HepG2 (cell line): ENCODE results near the gene PPP2R5D. TPM values are rescaled to one million over a fixed set of nuclear protein-coding genes. Genes with fewer than 3 reads are reported as not detected.

Experiments
- ADNP ChIP-seq: sonication (generic); formaldehyde crosslinking; IDR thresholded peaks from 2 replicates; pipeline ENCODE4 v1.4.0; 2020; ENCODE audit warnings: missing genetic modification reagents
- ARHGAP35 ChIP-seq: sonication (generic); formaldehyde crosslinking; IDR thresholded peaks from 2 replicates; pipeline ENCODE4 v1.9.0; 2022; ENCODE audit warnings: mild to moderate bottlenecking, inconsistent platforms, moderate library complexity, missing genetic modification reagents, borderline replicate concordance
- EHMT2 ChIP-seq: fragments of 200-600 bp; sonication (generic); IDR thresholded peaks from 2 replicates; pipeline ENCODE4 v1.7.0; 2017; ENCODE audit warnings: antibody characterized with exemption, low read depth, low read length, borderline replicate concordance
- FOSL1 ChIP-seq: sonication (generic); formaldehyde crosslinking; IDR thresholded peaks from 2 replicates; pipeline ENCODE4 v1.9.0; 2021; ENCODE audit warnings: missing genetic modification reagents, borderline replicate concordance
- JUN ChIP-seq: sonication (generic); formaldehyde crosslinking; IDR thresholded peaks from 2 replicates; pipeline ENCODE4 v1.4.0; 2020; ENCODE audit warnings: mild to moderate bottlenecking, missing genetic modification reagents
- MTF1 ChIP-seq: sonication (generic); formaldehyde crosslinking; IDR thresholded peaks from 2 replicates; pipeline ENCODE4 v1.5.0; 2020; ENCODE audit warnings: missing genetic modification reagents
- MTF2 ChIP-seq: sonication (generic); formaldehyde crosslinking; IDR thresholded peaks from 2 replicates; pipeline ENCODE4 v1.5.0; 2020; ENCODE audit warnings: missing genetic modification reagents, borderline replicate concordance
- NFATC3 ChIP-seq: sonication (generic); formaldehyde crosslinking; IDR thresholded peaks from 2 replicates; pipeline ENCODE4 v1.5.1; 2020; ENCODE audit warnings: mild to moderate bottlenecking, missing genetic modification reagents
- PAX8 ChIP-seq: sonication (generic); formaldehyde crosslinking; IDR thresholded peaks from 2 replicates; pipeline ENCODE4 v1.8.0; 2022; ENCODE audit warnings: mild to moderate bottlenecking, missing genetic modification reagents, borderline replicate concordance
- RAD21 ChIP-seq: fragments of 450-650 bp; formaldehyde crosslinking; IDR thresholded peaks from 2 replicates; pipeline ENCODE4 v1.5.0; 2020; ENCODE audit warnings: mild to moderate bottlenecking
- RFXAP ChIP-seq: sonication (generic); formaldehyde crosslinking; IDR thresholded peaks from 2 replicates; pipeline ENCODE4 v1.4.0; 2020; ENCODE audit warnings: missing genetic modification reagents, borderline replicate concordance
- SMYD3 ChIP-seq: sonication (generic); formaldehyde crosslinking; IDR thresholded peaks from 2 replicates; pipeline ENCODE4 v1.8.1; 2023; ENCODE audit warnings: mild to moderate bottlenecking, missing genetic modification reagents
- SUZ12 ChIP-seq: fragments of 150-350 bp; IDR thresholded peaks from 2 replicates; pipeline ENCODE4 v1.6.1; 2014; ENCODE audit warnings: low read depth, low read length
- TFDP2 ChIP-seq: sonication (generic); formaldehyde crosslinking; IDR thresholded peaks from 2 replicates; pipeline ENCODE4 v1.4.0; 2020; ENCODE audit warnings: missing genetic modification reagents
- U2AF1 ChIP-seq: fragments of 200-400 bp; formaldehyde crosslinking; optimal IDR thresholded peaks from 2 replicates; pipeline ENCODE3; 2017; ENCODE audit warnings: mild to moderate bottlenecking, low read depth, low read length
- ZBTB33 ChIP-seq: sonication (generic); formaldehyde crosslinking; IDR thresholded peaks from 2 replicates; pipeline ENCODE4 v1.4.0; 2020; ENCODE audit warnings: missing genetic modification reagents
- ZFP1 ChIP-seq: IDR thresholded peaks from 2 replicates; pipeline ENCODE4 v1.6.1; 2016
- ZNF124 ChIP-seq: sonication (generic); formaldehyde crosslinking; IDR thresholded peaks from 2 replicates; pipeline ENCODE4 v1.4.0; 2020; ENCODE audit warnings: missing genetic modification reagents
- ZNF207 ChIP-seq: fragments of 450-650 bp; IDR thresholded peaks from 2 replicates; pipeline ENCODE4 v1.6.1; 2016; ENCODE audit warnings: antibody characterized with exemption, borderline replicate concordance
- ZNF501 ChIP-seq: sonication (generic); formaldehyde crosslinking; IDR thresholded peaks from 2 replicates; pipeline ENCODE4 v1.5.1; 2020; ENCODE audit warnings: mild to moderate bottlenecking, moderate library complexity, missing genetic modification reagents
- ZNF615 ChIP-seq: sonication (generic); formaldehyde crosslinking; IDR thresholded peaks from 2 replicates; pipeline ENCODE4 v1.5.0; 2020; ENCODE audit warnings: mild to moderate bottlenecking, missing genetic modification reagents, borderline replicate concordance
- ZNF672 ChIP-seq: sonication (generic); formaldehyde crosslinking; IDR thresholded peaks from 2 replicates; pipeline ENCODE4 v1.8.1; 2022; ENCODE audit warnings: missing genetic modification reagents
- ZNF709 ChIP-seq: sonication (generic); formaldehyde crosslinking; IDR thresholded peaks from 2 replicates; pipeline ENCODE4 v1.5.0; 2020; ENCODE audit warnings: mild to moderate bottlenecking, missing genetic modification reagents
- polyA plus RNA-seq, 8 experiments: library from polyadenylated mRNA; depleted of rRNA in 3 of 8; stranded (reverse) in 7 of 8; unstranded in 1 of 8; fragments of >200 nt; fragmentation: Illumina TruSeq in 4 of 8; extraction: Trizol in 4 of 8; gene quantifications; 2 replicates each; pipeline versions ENCODE4 v1.2.1 to v1.2.3, GENCODE V29; 2011 to 2016; ENCODE audit warnings: low read depth in 4 of 8, missing spikeins in 1 of 8, mixed read lengths in 1 of 8; ENCODE audit not compliant: insufficient read depth in 1 of 8
- total RNA-seq, 5 experiments: library from RNA; depleted of rRNA; stranded (reverse); fragments of >200 nt; fragmentation: Illumina TruSeq; extraction: Trizol; gene quantifications; 2 replicates each; pipeline ENCODE4 v1.2.3, GENCODE V29; 2016; ENCODE audit warnings: low read depth in 1 of 5
- TF ChIP-seq, protein P1 (sequence below): sonication (generic); formaldehyde crosslinking; IDR thresholded peaks from 2 replicates; pipeline ENCODE4 v1.4.0; 2020; ENCODE audit warnings: mild to moderate bottlenecking, missing genetic modification reagents
- TF ChIP-seq, protein P2 (sequence below): sonication (generic); formaldehyde crosslinking; IDR thresholded peaks from 2 replicates; pipeline ENCODE4 v1.4.0; 2020; ENCODE audit warnings: mild to moderate bottlenecking, missing genetic modification reagents

Gene PPP2R5D
- total and polyA plus RNA-seq, 2 of the 13 experiments (the other 11 are each of a cell fraction or from before 2014, with no cell fraction given), result 53.7 to 60.4 TPM

GRCh38 chr6:43059168-43060033, 75.0 kb downstream of the PPP2R5D start, which contains the start of the genes KLC4 and MRPL2 (continued):
- TF ChIP-seq, protein P1, sequence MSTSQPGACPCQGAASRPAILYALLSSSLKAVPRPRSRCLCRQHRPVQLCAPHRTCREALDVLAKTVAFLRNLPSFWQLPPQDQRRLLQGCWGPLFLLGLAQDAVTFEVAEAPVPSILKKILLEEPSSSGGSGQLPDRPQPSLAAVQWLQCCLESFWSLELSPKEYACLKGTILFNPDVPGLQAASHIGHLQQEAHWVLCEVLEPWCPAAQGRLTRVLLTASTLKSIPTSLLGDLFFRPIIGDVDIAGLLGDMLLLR (CRISPR knock-in tag), result peak; percentile 79
- TF ChIP-seq RFXAP (CRISPR knock-in tag), result peak; percentile 86
- TF ChIP-seq PAX8 (CRISPR knock-in tag), result no peak
- TF ChIP-seq EHMT2, result no peak
- no peak for TF ChIP-seq FOSL1 (CRISPR knock-in tag)
- TF ChIP-seq U2AF1, result no peak
- TF ChIP-seq ZNF124 (CRISPR knock-in tag), result peak; percentile 31; the same call in 1 of the 2 replicates
- TF ChIP-seq ZNF615 (CRISPR knock-in tag), result no peak
- TF ChIP-seq ZNF709 (CRISPR knock-in tag), result peak; percentile 81
- TF ChIP-seq ZNF501, result peak; percentile 89
- 0 out of 2 replicates have a peak, but pooled peaks have one; percentile 13 for TF ChIP-seq RAD21
- TF ChIP-seq ARHGAP35 (CRISPR knock-in tag), result no peak
- TF ChIP-seq ZNF672 (CRISPR knock-in tag), result no peak
- 0 out of 2 replicates have a peak, but pooled peaks have one; percentile 28 for TF ChIP-seq SMYD3 (CRISPR knock-in tag)
- no peak for TF ChIP-seq NFATC3
- TF ChIP-seq, protein P2, sequence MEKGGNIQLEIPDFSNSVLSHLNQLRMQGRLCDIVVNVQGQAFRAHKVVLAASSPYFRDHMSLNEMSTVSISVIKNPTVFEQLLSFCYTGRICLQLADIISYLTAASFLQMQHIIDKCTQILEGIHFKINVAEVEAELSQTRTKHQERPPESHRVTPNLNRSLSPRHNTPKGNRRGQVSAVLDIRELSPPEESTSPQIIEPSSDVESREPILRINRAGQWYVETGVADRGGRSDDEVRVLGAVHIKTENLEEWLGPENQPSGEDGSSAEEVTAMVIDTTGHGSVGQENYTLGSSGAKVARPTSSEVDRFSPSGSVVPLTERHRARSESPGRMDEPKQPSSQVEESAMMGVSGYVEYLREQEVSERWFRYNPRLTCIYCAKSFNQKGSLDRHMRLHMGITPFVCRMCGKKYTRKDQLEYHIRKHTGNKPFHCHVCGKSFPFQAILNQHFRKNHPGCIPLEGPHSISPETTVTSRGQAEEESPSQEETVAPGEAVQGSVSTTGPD, result no peak
- TF ChIP-seq SUZ12, result no peak
- no peak for TF ChIP-seq MTF2 (CRISPR knock-in tag)
- peak; percentile 56; the same call in 1 of the 2 replicates for TF ChIP-seq TFDP2 (CRISPR knock-in tag)
- peak; percentile 57 for TF ChIP-seq JUN (CRISPR knock-in tag)
- TF ChIP-seq ZNF207, result no peak
- no peak; the same call in 1 of the 2 replicates for TF ChIP-seq MTF1 (CRISPR knock-in tag)
- TF ChIP-seq ADNP (CRISPR knock-in tag), result no peak
- 0 out of 2 replicates have a peak, but pooled peaks have one; percentile 14 for TF ChIP-seq ZFP1 (CRISPR knock-in tag)
- no peak for TF ChIP-seq ZBTB33 (CRISPR knock-in tag)
